GM19455 (cell line): ENCODE results near the gene SECTM1.

Experiments used
- ATAC-seq: cut with Tn5 transposase; IDR thresholded peaks from one replicate; pipeline ENCODE4 v1.9.1; 2021; ENCODE audit not compliant: unreplicated experiment

The SECTM1 gene

DNA sequence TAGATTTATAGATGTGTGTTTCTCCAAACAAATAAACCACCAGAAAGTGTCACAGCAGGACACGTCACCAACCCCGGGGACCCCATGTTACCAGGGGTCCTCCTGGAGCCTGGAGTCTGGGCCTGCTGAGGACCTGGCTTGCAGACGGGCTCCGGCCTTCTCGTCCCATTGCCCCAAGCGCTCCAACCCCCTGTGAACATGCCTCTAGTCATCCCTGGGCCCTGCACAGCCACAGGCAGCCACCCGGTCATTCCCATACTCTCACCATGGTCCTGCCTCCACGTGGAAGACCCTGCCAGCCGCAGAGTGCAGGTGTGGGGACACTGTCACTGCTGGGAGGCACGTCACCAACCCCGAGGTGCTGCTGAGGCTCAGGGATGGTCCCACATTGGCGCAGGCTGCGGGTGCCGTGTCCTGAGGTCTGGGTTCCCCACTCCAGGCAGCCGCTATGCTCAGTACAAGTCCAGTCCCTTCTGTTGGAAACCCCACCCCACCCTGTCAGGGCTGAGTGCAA is 4.5 kb downstream of the SECTM1 start:
- no peak for ATAC-seq

DNA sequence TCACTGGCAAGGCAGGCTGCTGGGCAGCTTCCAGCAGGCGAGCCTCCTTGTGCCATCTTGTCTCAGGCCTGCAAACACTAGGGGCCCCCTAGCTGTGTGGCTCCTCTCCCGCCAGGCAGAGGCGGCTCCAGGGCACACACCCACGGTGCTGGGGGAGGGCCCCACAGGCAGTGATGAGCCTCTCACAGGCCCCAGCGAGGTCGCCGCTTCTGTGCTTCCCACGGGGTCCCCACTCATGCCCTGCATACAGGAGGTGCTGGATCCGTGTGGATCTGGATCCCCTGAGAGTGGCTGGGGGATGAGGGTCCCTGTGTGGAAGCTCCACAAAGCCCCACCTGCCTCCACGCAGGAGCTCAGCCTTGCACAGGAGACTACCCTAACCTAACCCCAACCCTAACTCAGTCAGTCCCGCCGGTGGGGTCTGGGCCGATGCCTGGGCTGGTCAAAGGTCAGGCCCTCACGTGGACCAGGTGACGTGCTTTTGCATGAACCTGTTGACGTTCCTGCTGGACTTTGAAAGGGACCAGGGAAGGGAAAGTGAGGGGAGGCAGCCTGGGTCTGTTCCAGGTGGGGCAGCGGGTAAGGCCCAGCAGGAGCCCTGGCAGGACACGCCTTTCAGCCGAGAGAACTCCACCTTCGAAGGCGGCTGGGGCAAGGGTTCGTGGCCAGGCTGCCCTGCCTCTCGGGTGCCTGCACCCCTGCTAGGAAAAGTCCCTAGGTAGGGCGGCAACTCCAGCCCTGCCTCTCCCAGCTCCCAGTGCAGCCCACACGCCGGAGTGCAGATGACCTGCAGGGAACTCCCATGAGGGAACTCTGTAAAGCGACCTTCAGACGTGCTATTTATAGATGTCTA is 5.2 kb downstream of the SECTM1 start:
- ATAC-seq = no peak

DNA sequence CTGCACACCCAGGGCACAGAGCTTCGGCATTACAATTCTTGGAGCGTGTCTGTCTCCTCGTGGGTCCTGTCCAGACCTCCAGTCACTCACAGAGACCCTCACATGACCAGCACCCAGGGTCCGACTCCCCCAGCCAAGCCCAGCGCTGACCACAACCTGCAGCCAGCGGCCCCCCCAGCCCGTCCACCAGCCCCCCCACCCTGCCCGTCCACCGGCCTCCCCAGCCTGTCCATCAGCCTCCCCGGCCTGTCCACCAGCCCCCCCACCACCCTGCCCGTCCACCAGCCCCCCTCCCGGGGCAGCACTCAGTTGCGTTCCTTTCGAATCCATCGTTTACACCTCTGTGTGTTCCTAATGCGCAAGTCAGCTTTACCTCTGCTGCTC is 5.8 kb downstream of the SECTM1 start:
- ATAC-seq = no peak

DNA sequence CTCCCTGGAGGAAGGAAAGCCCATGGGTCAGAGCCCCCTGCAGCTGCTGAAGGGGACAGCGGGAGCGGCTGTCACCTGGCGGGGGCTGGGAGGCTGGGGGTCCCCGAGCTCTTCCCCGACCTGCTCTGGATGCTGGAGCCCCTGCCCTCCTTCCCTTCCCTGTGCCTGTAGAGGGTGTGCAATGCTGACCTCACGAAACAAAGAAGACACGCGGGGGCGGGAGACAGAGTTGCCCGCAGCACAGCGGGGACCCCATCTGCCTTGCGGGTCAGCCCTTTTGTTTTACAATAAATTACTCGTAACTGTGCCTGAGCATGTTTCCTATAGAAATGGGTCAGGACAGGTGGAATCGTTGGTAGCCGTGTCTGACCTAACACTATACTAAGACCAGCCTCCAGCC is 6.3 kb downstream of the SECTM1 start:
- ATAC-seq = no peak

DNA sequence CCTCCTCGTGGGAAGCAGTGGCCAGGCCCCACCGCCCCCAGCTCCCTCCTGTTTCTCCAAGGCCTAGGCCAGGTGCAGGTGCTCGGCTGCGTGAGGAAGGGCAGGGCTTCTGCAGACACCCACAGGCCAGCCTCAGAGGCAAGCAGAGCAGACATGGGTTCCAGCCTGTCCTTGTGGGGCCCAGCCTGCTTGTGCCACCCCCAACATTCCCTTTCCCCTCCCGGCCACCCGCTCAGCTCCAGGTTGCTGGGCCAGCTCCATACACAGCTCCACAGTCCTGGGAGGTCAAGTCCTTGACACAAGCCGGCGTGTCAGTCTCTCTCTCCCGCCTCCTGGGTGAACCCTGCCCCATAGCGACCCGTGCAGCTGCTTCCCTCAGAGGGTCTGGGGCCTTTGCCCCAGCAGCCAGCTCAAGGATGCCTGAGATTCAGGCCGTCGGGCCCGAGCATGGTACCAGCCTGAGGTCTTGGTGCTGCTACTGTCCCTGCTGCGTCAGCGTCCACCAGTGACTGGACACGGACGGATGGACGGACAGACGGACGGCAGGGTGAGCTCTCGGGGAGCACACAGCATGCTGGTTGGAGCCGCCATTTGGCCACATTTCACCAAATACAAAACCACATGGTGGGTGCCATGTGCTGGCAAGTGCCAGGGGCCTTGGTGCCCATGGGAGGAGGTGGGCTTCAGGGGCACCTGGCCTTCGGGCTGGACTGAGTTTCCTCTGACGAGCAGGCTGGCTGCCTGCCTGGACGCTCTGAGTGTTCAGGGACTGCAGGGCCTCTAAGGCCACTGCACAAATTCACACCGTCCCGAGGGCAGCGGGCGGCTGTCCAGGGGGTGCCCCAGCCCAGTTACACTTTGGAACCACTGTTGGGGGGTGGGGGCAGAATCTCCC is 8.0 kb downstream of the SECTM1 start:
- no peak for ATAC-seq

DNA sequence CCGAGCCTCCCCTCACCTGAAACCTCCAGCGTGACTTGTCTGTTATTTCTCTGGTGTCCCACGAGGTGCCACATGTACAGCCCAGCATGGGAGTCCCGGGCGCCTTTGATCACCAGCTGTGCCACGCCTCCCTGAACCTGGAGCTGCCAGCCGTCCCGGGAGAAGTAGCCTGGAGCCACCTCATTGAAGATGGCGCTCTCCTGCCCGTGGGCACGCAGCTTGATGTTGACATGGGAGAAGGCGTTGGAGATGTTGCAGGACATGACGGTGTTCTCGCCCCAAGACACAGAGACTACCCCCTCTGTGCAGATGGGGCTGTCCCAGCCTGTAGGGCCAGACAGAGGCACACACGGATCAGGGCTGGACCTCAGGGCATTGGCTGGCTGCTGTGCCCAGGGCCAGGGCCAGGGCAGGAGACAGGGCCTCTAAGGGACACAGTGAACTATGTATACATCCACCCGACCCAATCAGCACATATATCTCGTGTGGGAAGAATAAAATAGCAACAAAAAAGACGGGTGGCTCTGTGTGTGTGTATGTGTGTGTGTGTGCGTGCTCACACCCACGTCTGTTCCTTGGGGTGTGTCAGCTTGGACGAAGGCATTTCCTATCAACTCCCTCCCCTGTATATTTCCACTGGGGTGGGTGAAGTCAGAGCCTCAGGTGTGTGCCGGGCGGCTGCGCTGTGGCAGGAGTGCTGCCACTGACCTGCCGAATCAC is 8.8 kb downstream of the SECTM1 start:
- ATAC-seq = no peak

DNA sequence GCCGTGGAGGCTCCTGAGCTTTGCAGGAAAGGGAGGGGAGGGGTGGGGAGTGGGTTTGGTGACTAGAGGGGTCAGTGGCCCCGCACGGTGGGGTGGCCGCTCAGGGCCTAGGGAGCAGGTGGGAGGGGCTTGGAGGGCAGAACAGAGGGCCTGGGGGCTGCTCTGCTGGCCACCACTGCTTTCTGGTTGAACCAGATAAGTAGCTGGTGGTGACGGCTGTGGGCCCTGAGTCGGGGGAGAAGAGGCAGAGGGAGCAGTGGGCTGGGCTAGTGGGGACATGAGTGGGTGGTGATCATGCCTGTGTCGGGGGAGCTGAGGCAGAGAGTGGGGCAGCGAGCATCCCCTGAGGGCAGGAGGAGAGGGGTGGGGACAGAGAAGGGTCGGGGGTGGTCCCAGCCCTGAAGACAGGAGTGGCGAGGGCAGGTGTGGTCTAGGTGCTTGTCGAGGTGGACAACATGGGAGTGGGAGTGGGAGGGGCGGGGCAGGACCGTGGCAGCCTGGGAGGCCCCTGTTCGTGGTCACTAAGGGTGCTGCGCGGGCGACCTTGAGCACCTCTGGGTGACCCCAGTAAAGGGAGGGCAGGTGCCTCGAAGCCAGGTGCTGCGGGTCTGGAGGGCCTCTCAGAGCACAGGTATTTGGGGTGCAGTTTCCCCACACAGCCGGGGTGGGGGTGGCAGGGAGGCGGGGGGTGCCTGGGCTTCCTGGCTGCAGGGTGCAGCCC is 9.9 kb downstream of the SECTM1 start:
- ATAC-seq = no peak

DNA sequence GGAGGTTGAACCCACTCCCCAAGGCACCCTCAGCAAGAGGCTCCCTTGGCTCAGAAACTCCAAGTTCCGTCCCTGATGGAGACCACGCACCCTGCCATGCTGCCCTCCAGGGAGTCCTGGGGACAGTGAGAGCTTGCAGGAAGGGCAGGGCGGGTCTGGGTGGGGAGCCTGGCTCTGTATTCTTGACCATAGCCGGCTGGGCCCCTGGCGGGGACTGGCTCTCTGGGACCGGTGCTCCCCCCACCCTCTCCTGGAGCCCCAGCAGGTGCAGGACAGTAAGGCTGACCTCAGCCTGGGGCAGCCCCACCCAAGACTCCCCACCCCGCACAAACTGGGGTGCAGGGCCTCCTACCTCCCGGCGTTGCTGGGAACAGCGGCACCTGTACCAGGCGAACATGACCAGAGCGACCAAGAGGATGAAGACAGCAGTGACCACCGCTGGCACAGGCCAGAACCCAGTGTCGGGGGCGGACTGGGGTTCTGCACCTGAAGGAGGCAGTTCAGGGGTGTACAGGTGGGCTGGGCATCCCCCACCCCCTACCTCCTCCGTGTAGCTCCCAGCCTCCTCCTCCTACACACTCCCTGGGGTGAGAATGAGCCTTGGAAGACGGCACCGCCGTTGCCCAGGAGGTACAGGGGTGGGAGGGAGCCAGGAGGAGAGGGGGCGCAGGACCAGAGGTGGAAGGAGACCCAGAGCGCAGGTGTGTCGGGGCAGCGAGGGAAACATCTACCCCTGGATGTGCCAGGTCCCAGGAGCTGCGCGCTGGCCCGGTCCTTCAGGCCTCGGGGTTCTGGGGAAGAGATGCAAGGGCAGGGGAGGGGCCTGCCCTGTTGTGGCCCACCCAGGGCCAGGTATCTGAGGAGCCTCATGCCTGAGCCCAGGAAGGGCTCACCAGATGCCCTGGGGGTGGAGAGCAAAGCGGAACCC is 10.8 kb downstream of the SECTM1 start:
- no peak for ATAC-seq

DNA sequence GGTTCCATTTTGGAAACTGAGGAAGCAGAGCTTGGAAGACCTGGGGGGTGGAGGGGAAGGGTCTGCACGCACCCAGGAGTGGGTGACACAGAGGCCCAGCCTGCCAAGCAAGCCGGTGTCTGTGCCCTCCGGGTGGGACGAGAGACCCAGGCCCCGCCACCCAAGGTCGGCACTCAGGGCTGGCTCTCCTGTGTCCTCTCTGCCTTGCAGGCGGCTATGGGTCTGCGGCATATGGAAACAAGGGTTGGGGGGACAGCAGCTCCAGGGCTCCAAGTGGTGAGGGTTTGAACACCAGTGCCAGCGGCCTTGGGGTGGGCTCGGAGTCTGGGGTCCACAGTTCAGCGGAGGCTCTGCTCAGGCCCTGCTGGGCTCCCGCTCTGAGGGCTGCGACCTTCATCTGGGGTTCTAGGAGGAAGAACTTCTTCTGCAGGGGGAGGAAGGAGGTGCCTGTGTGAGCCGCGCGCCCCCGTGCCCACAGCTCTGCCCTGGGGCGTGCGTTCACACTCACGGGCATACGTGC is 11.6 kb downstream of the SECTM1 start:
- no peak for ATAC-seq

DNA sequence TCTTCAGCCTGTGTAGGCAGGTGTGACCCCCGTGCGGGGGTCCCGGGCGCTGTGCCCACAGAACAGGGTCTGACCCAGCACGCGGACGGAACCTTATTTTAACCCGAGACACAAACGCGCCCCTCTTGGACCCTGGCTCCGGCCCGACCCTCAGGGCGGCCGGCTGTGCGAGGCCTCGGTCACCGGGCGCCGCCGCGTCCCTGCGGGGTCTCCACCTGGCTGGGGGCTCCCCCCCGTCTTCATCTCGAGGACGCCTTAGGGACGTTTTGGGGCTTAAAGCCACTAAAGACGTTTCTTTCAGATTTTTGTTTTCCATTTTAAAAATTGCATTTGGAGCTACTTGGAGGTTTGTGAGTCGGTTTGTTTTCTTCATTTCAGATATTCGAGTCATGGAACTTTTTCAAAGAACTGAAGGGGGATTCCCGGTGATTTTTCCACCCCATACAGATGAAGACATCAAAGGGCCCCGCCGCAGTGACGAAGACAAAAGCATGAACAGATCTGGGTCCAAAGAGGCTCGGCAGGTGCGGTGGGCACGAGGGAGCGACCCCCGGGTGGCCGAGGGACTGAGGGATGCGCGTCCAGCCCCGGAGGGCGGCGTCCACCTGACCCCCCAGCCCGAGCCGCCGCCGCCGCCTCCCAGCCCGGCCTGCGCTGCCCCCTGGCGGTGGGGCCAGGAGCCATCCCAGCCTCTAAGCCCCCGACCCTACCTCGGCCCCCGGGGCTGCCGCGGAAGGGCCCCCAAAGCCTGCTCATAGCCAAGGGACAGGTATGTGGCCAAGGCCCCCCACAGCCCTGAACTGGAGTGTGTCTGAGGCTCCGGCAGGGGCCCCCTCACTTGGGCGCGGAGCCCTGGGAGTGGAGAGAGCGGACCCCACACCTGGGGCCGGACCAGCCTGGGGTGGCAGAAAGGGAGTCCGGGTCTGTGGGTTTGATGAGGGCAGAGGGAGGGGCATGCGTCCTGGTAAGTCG is 12.3 kb downstream of the SECTM1 start:
- ATAC-seq = no peak

DNA sequence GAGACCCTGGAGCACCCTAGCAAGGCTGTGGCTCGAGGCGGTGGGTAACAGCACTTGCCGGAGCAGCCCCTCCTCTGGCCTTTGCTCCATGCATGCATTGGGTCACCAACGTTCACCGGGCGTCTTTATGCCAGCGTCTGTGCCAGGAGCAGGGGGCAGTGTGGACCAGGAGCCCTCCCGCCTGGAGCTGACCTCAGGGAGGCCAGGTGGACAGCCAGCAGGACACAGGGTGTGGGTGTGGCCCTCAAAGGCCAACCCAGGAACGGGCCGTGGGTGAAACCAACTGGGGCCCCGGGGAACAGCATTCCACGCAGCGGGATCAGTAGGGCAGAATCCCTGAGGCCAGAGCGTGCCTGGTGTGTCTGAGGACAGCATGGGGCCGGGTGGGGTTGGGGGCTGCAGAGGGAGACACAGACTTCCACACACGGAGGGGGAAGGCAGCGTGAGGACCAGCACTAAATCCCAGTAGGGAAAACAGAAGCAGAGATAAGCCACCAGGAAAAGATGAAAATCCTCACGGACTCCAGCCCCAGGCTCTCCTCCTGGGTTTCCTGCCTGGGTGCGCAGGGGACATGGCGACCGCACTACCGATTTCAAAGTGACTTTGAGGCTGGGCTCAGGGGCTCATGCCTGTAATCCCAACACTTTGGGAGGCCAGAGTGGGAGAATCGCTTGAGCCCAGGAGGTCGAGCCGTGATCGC is 13.3 kb downstream of the SECTM1 start:
- ATAC-seq = no peak

DNA sequence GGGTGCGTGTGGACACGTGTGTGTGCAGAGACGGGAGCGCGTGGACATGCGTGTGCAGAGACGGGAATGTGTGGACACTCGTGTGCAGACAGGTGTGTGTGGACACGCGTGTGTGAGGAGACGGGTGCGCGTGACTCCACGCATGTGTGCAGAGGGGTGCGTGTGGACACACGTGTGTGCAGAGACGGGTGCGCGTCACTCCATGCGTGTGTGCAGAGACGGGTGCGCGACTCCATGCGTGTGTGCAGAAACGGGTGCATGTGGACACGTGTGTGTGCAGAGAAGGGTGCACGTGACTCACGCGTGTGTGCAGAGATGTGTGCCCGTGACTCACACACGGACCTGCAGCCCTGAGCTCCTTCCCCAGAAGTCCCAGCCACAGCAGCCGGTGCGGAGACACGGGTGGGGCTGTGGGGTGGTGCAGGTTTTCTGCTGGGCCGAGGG is 13.9 kb downstream of the SECTM1 start:
- no peak for ATAC-seq

DNA sequence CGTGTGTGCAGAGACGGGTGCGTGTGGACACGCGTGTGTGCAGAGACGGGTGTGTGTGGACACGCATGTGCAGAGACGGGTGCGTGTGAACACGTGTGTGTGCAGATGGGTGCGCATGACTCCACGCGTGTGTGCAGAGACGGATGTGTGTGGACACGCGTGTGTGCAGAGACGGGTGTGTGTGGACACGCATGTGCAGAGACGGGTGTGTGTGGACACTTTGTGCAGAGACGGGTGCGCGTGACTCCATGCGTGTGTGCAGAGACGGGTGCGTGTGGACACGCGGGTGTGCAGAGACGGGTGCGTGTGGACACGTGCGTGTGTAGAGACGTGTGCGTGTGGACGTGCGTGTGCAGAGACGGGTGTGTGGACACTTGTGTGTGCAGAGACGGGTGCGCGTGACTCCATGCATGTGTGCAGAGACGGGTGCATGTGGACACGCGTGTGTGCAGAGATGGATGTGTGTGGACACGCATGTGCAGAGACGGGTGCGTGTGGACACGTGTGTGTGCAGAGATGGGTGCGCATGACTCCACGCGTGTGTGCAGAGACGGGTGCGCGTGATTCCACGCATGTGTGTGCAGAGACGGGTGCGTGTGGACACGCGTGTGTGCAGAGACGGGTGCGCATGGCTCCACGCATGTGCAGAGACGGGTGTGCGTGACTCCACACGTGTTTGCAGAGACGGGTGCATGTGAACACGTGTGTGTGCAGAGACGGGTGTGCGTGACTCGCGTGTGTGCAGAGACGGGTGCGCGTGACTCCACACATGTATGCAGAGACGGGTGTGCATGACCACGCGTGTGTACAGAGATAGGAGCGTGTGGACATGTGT is 14.6 kb downstream of the SECTM1 start:
- no peak for ATAC-seq

DNA sequence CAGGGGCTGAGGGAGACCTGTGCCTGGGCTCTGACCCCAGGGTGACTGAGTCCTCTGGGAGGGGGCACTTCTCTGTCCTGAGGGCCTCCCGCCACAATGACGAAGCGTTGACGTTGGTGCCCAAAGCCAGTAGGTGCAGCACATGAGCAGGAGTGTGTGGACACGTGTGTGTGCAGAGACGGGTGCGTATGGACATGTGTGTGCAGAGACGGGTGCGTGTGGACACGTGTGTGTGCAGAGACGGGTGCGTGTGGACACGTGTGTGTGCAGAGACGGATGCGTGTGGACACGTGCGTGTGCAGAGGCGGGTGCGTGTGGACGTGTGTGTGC is 15.4 kb downstream of the SECTM1 start:
- ATAC-seq = no peak

DNA sequence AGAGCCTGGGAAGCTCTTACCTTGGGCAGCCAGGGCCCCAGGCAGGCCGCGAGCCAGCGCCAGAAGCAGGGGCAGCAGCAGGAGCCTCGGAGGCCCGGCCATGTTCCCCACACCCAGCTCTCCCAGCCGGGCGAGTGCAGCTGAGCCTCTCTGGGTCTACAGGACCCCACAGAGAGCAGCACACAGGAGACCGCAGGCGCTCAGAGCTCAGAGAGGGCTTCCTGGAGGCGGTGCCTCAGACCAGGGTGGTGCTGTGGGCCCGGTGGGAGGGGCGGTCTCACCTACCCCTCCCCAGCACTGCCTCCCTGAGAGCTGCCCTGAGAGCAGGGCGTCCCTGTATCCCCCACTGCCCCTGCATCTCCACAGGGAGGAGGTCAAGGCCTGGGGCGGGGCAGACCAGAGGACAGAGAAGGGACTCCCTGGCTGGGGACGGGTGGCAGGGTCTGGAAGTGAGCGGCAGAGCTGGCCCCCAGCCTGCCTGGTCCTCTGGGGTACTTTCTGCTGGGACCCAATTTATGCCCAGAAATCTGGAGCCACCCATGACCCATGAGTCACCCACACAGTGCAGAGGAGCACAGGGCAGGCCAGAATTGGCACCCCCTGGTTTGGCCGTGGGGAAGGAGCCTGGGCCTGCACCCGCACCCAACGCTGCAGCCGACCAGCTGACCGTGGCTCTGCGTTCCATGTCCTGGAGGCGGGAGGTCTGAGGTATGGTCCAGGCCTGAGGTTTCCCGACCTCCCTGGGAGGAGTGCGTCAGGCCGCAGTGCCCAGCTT is 16.0 kb downstream of the SECTM1 start, which contains the start of gene CD7:
Gene CD7, minus strand, starts transcription at position 215 of the 775 bp plus-strand sequence. Its CDS starts 113 bp downstream, at position 102.
- no peak for ATAC-seq
